Fibroblast of villous mesenchyme (primary cell): ENCODE measurements around the gene AIG1. TPM values are rescaled to one million over a fixed set of nuclear protein-coding genes. Genes with fewer than 3 reads are reported as not detected.

Source experiments
- DNase-seq: peaks from one replicate; pipeline ENCODE4 v3.0.0-alpha.2; 2010; ENCODE audit warnings: low read depth
- H3K4me3 ChIP-seq: 2 replicates; pipeline ENCODE4 v1.5.1; 2011; ENCODE audit warnings: low read depth, mild to moderate bottlenecking, low read length
- CTCF ChIP-seq: IDR thresholded peaks from 2 replicates; pipeline ENCODE4 v1.5.1; 2012; ENCODE audit warnings: low read depth, mild to moderate bottlenecking, low read length; ENCODE audit not compliant: insufficient read depth
- total RNA-seq: library from RNA; depleted of rRNA; stranded (reverse); fragments of >200 nt; gene quantifications from 2 replicates; pipeline ENCODE4 v1.2.3, GENCODE V29; 2012

Gene AIG1
- total RNA-seq, 1 donor, result 44.9 TPM

GRCh38 chr6:143252961-143253360 is 192.3 kb downstream of the AIG1 start:
- no peak overlapping the region for H3K4me3 ChIP-seq
- no peak for DNase-seq

GRCh38 chr6:143253586-143253985 is 192.9 kb downstream of the AIG1 start:
- peak; percentile 31 for DNase-seq
- H3K4me3 ChIP-seq, result no peak overlapping the region
- TF ChIP-seq CTCF, result no peak

More at GRCh38 chr6:143252961-143253360, 192.3 kb downstream of the AIG1 start:
- no peak for TF ChIP-seq CTCF

- no peak for DNase-seq
- TF ChIP-seq CTCF, result no peak
- H3K4me3 ChIP-seq, result no peak overlapping the region
These were observed 198.3 kb downstream of the AIG1 start for GRCh38 chr6:143258945-143259344.

GRCh38 chr6:143260857-143261256 is 200.2 kb downstream of the AIG1 start:
- DNase-seq, result no peak
- no peak for TF ChIP-seq CTCF
- H3K4me3 ChIP-seq, result no peak overlapping the region

- no peak for TF ChIP-seq CTCF
- no peak for DNase-seq
- H3K4me3 ChIP-seq, result no peak overlapping the region
These were observed 201.3 kb downstream of the AIG1 start for GRCh38 chr6:143261899-143262436.

GRCh38 chr6:143262859-143263258 is 202.2 kb downstream of the AIG1 start:
- no peak overlapping the region for H3K4me3 ChIP-seq
- DNase-seq, result no peak
- TF ChIP-seq CTCF, result no peak

GRCh38 chr6:143264379-143264778 is 203.7 kb downstream of the AIG1 start:
- H3K4me3 ChIP-seq, result no peak overlapping the region
- DNase-seq, result no peak
- no peak for TF ChIP-seq CTCF
